Esophagus muscularis mucosa (tissue), 3 donors: Measurements from ENCODE around the gene PNPLA4.

Experiments used
- POLR2A ChIP-seq: fragments of 450-650 bp; IDR thresholded peaks from one replicate; pipeline ENCODE4 v1.6.1; 2017; ENCODE audit warnings: antibody characterized with exemption, moderate library complexity, mild to moderate bottlenecking, low read depth
- TF ChIP-seq, protein P1 (sequence below), 3 experiments: fragments of 200-600 bp in 2 of 3; fragments of 450-650 bp in 1 of 3; sonication (generic) in 2 of 3; IDR thresholded peaks; one replicate each; pipeline ENCODE4 v1.5.1; 2017 to 2019; ENCODE audit warnings: antibody characterized with exemption in 3 of 3, mild to moderate bottlenecking in 2 of 3, moderate library complexity in 1 of 3

DNA sequence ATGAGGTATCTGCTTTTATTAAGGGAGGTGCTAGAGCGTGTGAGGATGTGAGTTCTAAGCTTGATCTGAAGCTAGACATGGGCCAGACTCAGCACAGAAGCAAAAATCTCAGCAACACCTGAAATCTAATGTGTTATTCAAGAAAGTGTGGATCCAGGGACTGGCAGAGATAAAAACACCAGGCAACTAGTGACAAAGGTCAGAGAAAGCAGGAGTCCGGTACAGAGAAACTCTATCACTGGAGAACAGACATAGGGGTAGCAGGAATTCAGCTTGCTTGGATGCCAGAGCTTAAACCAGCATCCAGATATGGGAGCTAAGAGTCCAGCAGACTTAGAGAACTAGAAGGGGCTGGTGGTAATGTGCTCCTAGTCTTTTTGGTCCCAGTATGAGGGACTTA, 50.3 kb downstream of the PNPLA4 start:
- TF ChIP-seq, protein P1, sequence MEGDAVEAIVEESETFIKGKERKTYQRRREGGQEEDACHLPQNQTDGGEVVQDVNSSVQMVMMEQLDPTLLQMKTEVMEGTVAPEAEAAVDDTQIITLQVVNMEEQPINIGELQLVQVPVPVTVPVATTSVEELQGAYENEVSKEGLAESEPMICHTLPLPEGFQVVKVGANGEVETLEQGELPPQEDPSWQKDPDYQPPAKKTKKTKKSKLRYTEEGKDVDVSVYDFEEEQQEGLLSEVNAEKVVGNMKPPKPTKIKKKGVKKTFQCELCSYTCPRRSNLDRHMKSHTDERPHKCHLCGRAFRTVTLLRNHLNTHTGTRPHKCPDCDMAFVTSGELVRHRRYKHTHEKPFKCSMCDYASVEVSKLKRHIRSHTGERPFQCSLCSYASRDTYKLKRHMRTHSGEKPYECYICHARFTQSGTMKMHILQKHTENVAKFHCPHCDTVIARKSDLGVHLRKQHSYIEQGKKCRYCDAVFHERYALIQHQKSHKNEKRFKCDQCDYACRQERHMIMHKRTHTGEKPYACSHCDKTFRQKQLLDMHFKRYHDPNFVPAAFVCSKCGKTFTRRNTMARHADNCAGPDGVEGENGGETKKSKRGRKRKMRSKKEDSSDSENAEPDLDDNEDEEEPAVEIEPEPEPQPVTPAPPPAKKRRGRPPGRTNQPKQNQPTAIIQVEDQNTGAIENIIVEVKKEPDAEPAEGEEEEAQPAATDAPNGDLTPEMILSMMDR (IDR thresholded peaks at IDR 0.05), result no peak
- TF ChIP-seq POLR2A, result no peak
